ENCODE results near the gene OSTF1. TPM values are rescaled to one million over a fixed set of nuclear protein-coding genes. Genes with fewer than 3 reads are reported as not detected.

OSTF1 gene
- total RNA-seq, 1 donor from 2014 or later, result 13.3 TPM

DNA sequence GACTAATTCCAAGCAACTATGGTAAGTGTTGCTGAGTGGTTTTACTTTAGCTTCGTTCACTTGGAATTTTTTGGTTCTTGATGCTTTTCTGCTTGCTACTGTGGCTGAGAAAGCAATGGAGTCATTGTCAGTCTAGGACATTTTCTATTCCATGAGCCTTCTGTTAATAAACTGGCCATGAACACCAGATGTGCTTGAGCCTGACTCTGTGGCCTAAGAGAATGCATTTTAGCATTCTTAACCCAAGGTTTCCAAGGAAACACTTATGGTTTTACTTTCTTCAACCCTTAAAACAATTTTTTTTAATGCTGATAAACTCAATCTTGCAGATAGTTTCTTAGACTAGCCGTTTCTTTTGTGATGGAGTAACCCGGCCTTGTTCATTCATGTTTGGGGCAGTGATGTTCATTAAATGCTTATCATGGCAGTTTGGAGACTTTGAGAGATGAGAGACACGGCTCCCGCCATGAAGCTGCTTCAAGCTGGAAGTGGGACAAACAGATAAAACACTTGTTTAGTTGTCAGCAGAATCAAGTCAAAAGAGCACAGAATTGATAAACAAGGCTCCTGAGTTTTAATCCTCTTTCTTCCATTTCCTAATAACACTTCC lies 42.4 kb downstream of the OSTF1 start:
- Mint-ChIP-seq H3K27me3 (ENCODE audit: low read depth) (no peaks in the 10 kb centered on the region), H3K27ac (peak overlapping the region; percentile 53), H3K36me3 (peaks cover 4% of the 10 kb centered on the region), H3K4me3 (no peak overlapping the region), H3K4me1 (peaks cover 6% of the 10 kb centered on the region), H3K9me3 (no peaks in the 10 kb centered on the region)
- no peak for DNase-seq (ENCODE audit: low spot score in 2 of 2, unreplicated experiment in 2 of 2)
- no peak for TF ChIP-seq CTCF (IDR thresholded peaks at IDR 0.05; ENCODE audit: unreplicated experiment)

DNA sequence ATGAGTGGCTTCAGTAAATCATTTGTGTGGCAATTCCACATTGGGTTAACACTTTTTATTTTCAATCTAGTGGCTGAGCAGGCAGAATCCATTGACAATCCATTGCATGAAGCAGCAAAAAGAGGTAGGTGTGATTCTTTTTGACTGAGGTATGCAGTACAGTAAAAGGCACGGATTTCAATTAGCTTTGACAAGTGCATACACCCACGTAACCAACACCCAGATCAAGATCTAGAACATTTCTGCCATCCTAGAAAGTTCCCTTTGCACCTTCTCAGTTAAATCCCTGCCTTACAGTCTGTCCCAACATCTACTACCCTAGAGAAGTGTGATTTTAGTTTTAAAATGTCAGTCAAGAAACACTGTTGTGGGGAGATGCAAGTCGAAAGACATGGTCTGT lies 43.4 kb downstream of the OSTF1 start:
- no peaks in the 10 kb centered on the region for H3K27me3 Mint-ChIP-seq (ENCODE audit: low read depth)
- peaks cover 6% of the 10 kb centered on the region for H3K4me1 Mint-ChIP-seq
- no peak for DNase-seq (ENCODE audit: low spot score in 2 of 2, unreplicated experiment in 2 of 2)
- TF ChIP-seq CTCF (IDR thresholded peaks at IDR 0.05; ENCODE audit: unreplicated experiment), result no peak
- no peaks in the 10 kb centered on the region for H3K9me3 Mint-ChIP-seq
- H3K27ac Mint-ChIP-seq, result no peak overlapping the region
- peaks cover 4% of the 10 kb centered on the region for H3K36me3 Mint-ChIP-seq
- no peak overlapping the region for H3K4me3 Mint-ChIP-seq

- H3K27ac Mint-ChIP-seq, result no peak overlapping the region
Measured at GRCh38 chr9:75132244-75132643, 43.9 kb downstream of the OSTF1 start.

GRCh38 chr9:75133396-75133795 lies 45.1 kb downstream of the OSTF1 start:
- H3K9me3 Mint-ChIP-seq, result no peaks in the 10 kb centered on the region
- H3K4me1 Mint-ChIP-seq, result peaks cover 6% of the 10 kb centered on the region
- no peak for DNase-seq (ENCODE audit: low spot score in 2 of 2, unreplicated experiment in 2 of 2)
- no peaks in the 10 kb centered on the region for H3K27me3 Mint-ChIP-seq (ENCODE audit: low read depth)
- no peak overlapping the region for H3K27ac Mint-ChIP-seq
- no peak for TF ChIP-seq CTCF (IDR thresholded peaks at IDR 0.05; ENCODE audit: unreplicated experiment)
- no peak overlapping the region for H3K4me3 Mint-ChIP-seq
- H3K36me3 Mint-ChIP-seq, result peaks cover 4% of the 10 kb centered on the region

More at GRCh38 chr9:75132244-75132643, 43.9 kb downstream of the OSTF1 start:
- DNase-seq (ENCODE audit: low spot score in 2 of 2, unreplicated experiment in 2 of 2), result no peak
- Mint-ChIP-seq H3K4me3 (no peak overlapping the region), H3K27me3 (ENCODE audit: low read depth) (no peaks in the 10 kb centered on the region), H3K36me3 (peaks cover 4% of the 10 kb centered on the region), H3K4me1 (peaks cover 6% of the 10 kb centered on the region), H3K9me3 (no peaks in the 10 kb centered on the region)
- TF ChIP-seq CTCF (IDR thresholded peaks at IDR 0.05; ENCODE audit: unreplicated experiment), result no peak

DNA sequence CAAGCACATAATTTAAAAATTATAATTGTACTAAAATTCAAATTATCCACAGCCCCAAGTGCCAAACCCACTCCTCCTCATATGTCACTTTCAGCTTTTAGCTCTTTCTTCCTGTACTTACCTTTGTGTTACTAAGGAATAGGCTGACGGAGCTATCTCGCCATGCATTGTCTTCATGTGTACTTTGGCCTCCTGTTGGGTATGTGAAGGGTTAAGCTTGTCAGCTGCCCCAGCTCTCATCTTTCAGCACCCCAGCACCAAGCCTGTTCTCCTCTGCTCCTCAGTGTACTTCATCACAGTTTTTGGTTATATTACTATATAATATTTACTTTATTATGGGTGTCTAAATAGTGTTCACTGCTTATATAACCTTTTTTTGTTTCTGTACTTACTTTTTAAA lies 46.2 kb downstream of the OSTF1 start:
- Mint-ChIP-seq H3K4me1 (peaks cover 6% of the 10 kb centered on the region), H3K27ac (no peak overlapping the region)
- no peak for TF ChIP-seq CTCF (IDR thresholded peaks at IDR 0.05; ENCODE audit: unreplicated experiment)

More for the DNA sequence above, 46.2 kb downstream of the OSTF1 start:
- no peak for DNase-seq (ENCODE audit: low spot score in 2 of 2, unreplicated experiment in 2 of 2)
- Mint-ChIP-seq H3K4me3 (no peak overlapping the region), H3K27me3 (ENCODE audit: low read depth) (no peaks in the 10 kb centered on the region), H3K9me3 (no peaks in the 10 kb centered on the region), H3K36me3 (peaks cover 4% of the 10 kb centered on the region)

All from mesothelial cell of epicardium (in vitro differentiated cells).